RCC 7860 (cell line): ENCODE data around the gene SPATA25.
"Not testable (repeated sequence)": the region's sequence is repeated elsewhere in the genome, so short reads cannot be mapped to it uniquely, and the experiment has no call there.

Experiments
- DNase-seq: peaks from one replicate; pipeline ENCODE4 v3.0.0-alpha.2; 2015; ENCODE audit warnings: low spot score
- FAIRE-seq: peaks from 2 replicates; lab custom pipeline; 2012; peaks lifted over from hg19 to GRCh38; lab: Jason Lieb, UNC

SPATA25 gene

DNA sequence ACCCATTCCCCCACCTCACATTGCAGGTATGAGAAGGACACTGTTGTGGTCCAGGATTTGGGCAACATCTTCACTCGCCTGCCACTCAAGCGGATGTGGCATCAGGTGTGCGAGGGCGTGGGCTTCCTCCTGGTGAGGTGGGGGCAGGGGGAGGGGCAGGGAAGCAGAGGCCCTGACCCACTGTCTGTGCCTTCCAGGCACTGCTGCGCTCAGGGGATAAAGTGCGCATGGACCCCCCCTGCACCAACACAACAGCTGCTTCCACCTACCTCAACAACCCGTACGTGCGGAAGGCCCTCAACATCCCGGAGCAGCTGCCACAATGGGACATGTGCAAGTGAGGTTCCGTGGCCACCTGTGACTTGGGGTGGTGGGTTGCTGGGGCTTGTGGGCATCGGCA lies 7.4 kb upstream of the SPATA25 start:
- DNase-seq, result no peak

DNA sequence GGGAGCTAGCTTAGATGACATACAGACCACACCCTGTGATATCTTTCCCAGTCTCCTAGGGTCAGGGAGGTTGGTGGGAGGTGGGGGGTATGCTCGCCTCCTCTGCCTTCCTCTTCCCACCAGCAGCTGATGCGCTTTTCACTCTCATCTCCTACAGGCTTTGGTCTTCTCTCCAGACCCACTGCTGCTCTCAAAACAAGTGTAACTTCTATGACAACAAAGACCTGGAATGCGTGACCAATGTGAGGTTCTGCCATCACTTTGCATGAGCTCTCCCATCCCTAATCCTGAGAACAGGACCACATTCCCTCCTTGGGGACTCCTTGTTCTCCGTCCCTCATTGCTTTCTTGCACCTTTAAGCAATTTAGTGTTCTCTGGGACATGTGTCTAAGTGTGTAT lies 6.4 kb upstream of the SPATA25 start:
- no peak for FAIRE-seq

More for the DNA sequence above, 7.4 kb upstream of the SPATA25 start:
- no peak for FAIRE-seq

DNA sequence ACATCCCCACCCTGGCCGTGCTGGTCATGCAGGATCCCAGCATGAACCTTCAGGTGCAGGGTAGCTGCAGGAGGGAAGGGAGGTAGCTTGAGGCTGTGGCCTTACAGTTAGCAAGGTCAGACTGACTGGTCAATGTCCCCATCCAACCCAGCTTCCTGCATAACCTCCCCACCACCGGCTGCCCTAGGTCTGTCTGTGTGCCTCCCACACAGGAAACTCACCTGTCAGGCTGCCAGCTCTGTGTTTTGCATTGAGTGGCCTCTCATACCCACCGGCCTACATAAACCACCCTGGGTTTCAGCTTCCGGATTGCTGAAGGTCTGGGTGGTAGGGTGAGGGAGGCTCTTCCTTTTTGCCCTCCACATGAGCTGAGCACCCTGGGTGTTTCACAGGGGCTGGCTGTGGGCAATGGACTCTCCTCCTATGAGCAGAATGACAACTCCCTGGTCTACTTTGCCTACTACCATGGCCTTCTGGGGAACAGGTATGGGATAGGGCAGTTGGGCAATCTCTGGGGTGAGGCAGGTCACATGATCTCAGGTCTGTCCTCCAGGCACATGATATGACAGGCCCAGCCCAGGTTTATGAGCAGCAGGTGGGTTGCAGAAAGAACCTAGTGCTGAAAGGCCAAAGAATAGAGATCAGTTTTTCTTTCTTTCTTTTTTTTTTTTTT lies 5.5 kb upstream of the SPATA25 start:
- DNase-seq, result no peak
- no peak for FAIRE-seq

More for the DNA sequence above, 6.4 kb upstream of the SPATA25 start:
- DNase-seq, result no peak

DNA sequence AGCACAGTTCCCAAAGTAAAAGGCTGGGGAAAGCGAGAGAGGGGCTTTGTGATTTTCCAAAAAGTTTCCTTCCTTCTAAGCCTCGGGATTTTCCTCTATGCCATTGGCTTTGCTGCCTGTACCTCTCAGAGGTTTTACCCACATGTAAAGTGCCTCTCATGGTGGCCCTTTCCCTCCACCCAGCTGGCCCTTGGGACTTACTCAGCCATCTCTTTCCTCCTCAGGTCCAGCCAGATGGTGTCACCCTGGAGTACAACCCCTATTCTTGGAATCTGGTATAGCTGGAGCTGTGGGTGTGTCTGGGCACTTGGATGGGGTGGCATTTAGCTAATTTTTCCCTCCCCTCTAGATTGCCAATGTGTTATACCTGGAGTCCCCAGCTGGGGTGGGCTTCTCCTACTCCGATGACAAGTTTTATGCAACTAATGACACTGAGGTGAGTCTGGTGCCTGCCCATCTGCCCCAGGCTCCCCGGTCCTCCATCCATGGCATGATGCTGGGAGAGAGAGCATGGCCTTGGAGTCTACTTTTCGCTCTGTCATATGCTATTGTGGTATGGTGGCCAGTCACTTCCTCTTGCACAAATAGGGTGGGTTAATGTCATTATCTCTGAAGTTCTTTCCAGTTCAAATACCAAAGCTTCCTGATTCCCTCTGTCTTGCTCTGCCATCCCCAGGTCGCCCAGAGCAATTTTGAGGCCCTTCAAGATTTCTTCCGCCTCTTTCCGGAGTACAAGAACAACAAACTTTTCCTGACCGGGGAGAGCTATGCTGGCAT lies 4.8 kb upstream of the SPATA25 start:
- DNase-seq (peak; percentile 48), FAIRE-seq (no peak)

DNA sequence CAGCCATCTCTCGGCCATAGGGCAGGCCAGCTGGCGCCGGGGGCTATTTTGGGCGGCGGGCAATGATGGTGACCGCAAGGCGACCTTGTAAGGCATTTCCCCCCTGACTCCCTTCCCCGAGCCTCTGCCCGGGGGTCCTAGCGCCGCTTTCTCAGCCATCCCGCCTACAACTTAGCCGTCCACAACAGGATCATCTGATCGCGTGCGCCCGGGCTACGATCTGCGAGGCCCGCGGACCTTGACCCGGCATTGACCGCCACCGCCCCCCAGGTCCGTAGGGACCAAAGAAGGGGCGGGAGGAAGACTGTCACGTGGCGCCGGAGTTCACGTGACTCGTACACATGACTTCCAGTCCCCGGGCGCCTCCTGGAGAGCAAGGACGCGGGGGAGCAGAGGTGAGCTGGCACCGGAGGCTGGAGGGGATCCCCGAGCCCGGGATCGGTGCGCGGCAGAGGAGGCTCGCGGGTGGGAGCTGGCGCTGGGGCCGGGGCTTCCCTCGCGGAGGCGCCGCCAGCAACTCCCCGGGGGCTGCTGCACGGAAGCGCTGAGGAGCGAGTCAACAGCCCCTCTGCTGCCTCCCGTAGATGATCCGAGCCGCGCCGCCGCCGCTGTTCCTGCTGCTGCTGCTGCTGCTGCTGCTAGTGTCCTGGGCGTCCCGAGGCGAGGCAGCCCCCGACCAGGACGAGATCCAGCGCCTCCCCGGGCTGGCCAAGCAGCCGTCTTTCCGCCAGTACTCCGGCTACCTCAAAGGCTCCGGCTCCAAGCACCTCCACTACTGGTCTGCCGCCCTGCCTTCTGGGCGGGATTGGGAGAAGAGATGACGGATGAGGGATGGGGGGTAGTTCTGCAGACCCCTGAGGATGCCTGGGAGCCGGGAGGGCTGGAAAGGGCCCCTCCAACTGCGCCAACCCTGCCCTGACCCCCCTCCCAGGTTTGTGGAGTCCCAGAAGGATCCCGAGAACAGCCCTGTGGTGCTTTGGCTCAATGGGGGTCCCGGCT lies 3.9 kb upstream of the SPATA25 start, which contains the start of the genes CTSA and NEURL2:
TSS of gene CTSA (plus strand) at position 351 of the 999 bp plus-strand sequence. CDS start at position 585, 234 bp downstream.
TSS of gene NEURL2 (minus strand) at position 224 of the 999 bp plus-strand sequence. CDS start at position 7, 217 bp downstream.
- DNase-seq, result peak; percentile 85
- no peak for FAIRE-seq

DNA sequence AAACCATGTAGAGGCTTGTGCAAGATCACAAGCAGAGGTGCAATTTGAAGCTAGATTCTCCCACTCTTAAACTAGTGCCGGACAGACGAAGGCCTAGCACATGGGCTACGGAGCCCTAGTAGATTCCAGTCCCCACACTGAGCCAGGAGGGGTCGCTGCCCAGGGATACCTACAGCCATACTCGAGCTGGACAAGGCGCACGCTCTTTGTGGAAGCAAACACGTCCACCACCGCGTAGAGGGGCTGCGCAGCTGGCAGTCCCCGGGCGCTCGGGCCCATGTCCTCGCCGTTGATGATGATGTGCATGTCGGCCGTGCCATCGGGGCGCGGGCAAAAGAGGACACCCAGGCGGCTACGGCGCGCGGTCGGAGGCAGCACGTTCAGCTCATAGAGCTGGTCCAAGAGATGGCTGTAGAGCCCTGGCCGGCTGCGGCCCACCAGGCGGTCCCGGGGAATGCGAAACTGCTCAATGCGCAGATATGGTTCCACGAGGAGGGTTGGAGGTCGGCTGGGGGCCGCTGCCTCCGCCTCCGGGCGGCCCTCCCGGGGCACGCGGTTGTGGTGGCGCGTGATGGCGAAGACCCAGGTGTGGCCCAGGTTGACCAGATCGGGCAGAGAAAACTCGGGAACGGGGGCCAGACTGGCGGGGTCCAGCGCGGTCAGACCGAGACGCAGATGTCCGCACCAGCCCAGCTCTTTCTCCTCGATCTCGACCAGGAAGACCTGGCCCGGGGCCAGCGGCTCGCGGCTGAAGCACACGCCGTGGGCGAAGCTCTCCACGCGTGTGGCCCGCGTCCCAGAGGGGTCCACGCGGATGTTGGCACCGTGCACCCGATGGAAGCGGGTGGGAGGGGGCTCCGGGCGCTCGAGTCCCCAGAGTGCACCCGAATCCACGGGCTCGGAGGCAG lies 2.9 kb upstream of the SPATA25 start:
- FAIRE-seq, result no peak
- no peak for DNase-seq

DNA sequence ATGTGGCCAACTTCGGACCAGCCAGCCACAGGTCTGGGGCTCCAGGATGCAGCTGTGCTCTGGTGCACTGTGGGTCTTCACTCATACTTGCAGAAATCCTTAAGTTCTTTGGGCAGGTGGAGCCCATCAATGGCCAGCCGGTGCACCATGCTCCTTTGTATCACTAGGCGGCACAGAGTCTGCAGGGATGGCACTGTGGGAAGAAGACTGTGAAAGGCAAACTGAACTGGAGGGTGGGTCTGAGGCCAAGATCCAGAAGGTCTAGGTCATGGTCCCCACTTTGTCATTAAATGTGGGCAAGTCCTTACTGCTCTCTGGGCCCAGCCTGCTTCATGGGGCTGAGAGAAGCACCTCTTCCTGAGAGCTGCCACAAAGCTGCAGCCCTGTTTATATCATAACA lies 1.3 kb upstream of the SPATA25 start:
- no peak for FAIRE-seq
- no peak for DNase-seq

DNA sequence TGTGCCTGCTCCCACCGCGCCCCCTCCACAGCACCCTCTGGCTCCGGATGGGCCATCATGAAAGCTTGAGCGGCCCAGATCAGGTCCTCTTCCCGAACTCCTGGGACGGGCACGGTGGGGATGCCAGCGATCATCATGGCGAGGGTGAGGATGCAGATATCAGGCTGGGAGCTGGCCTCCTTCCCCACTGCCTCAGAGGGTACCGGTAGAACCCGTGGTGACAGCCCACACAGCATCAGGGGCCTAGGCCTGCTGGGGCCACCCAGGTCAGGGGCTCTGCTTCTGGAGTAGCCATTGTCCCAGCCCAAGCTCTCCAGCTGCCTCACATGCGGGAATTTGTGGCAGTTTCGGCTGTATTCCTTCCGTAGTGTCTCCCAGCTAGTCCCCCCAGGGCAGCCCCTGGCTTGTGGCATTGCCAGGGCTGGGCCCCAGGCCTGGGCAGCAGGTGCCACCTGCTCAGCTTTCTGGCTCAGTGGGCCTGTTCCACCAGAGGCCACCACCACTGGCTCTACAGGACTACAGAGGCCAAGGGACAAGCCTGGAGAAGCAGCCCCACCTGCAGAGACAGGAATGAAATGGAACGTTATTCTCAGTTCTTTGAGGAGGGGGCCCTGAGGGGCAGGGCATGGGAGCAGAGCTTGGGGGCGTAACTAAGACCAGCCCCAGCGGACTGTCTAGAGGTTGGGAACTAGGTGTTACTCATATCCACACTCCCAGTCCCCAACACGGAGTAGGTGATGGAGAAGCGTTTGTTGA lies 654 bp downstream of the SPATA25 start:
- FAIRE-seq (no peak), DNase-seq (no peak)

DNA sequence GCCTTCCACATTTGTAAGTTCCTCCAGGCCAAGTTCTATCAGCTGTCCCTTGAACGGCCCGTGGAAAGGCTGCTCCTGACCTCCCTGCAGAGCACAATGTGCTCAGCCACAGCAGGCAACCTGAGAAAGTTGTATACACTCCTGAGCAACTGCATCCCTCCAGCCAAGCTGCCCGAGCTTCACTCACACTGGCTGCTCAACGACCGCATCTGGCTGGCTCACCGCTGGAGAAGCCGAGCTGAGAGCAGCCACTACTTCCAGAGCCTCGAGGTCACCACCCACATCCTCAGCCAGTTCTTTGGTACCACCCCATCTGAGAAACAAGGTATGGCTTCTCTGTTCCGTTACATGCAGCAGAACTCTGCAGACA lies 4.3 kb downstream of the SPATA25 start:
- FAIRE-seq (no peak), DNase-seq (no peak)

DNA sequence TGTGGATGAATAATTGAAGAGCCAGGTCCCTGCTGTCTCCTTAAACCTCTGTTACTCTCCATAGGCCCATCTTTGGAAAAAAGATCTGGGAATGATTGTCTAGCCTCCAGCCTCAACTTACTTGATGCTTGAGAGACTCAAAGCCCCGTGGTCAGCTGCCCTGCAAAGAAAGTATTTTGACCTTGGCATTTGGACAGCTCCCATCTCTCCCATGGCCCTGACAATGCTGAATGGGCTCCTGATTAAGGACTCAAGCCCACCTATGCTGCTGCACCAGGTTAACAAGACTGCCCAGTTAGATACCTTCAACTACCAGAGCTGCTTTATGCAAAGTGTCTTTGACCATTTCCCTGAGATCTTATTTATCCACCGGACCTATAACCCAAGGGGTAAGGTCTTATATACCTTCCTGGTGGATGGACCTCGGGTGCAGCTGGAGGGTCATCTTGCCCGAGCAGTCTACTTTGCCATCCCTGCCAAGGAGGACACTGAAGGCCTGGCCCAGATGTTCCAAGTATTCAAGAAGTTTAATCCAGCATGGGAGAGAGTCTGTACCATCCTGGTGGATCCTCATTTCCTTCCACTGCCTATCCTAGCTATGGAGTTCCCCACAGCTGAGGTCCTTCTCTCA lies 4.8 kb downstream of the SPATA25 start:
- DNase-seq (no peak), FAIRE-seq (no peak)

DNA sequence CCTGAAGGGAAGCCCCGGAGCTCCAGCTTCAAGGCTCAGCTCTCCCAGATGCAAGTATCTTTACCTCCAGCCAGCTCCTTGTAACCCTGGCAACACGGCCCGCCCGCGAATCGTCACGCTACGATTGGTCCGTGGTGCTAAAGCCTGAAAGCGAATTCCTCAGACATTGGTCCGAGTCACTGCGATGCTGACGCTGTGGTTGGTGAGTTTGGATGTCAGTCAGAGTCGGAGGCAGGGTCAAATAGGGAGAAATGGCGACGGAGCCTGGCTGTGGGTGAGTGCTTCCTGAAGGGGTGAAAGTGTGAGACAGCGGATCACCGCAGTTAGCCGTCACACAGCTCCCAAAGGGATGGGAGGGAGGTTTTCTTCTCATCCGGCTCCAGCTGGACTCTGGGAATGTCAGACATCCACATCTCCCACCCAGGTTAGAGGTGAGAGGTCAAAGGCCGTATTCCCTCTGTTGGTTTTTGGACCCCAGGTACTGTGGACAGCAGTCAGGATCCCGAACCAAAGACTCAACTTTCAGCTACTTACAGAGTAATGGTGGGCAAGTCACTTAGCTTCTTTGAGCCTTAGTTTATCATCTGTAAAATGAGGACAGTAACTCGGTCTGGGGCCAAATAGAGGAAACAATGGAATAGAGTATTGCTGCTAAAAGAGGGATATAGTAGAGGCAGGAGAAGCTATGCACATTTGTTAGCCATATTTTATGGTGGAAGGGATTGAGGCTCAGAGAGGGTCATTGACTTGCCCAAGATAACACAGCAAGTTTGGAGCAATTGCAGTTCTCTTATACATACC lies 6.2 kb downstream of the SPATA25 start, which contains the start of gene ZSWIM1:
TSS of gene ZSWIM1 (plus strand) at position 240 of the 801 bp plus-strand sequence. CDS start 1,366 bp downstream, outside the sequence.
- peak; percentile 99 for DNase-seq
- peak; percentile 92 for FAIRE-seq

DNA sequence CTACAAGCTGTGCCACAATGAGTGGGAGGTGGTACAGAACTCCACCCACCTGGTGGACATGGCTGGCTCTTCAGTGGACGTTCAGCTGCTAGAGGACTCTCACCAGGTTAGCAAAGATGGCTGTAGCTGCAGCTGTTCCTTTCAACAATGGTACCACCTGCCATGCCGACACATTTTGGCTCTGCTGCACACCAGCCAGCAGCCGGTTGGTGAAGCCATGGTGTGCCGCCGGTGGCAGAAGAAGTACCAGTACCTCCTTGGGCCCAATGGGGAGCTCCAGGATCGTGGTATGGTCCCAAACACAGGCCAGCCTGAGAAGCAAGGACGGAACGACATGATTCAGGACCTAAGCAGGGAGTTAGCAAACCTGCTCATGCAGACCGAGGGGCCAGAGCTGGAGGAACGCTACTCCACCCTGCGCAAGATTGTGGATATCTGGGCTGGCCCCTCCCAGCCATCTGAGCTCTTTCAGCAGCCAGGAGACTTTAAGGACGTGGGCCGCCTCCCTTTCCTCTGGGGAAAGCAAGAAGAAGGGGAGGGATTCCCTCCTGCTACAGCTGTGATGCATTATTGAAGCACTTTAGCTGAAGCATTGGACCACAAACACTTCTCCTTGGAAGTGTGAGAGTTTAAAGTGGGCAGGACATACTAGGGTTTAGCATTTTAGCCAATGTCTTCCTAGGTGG lies 9.2 kb downstream of the SPATA25 start:
- FAIRE-seq (no peak), DNase-seq (no peak)

DNA sequence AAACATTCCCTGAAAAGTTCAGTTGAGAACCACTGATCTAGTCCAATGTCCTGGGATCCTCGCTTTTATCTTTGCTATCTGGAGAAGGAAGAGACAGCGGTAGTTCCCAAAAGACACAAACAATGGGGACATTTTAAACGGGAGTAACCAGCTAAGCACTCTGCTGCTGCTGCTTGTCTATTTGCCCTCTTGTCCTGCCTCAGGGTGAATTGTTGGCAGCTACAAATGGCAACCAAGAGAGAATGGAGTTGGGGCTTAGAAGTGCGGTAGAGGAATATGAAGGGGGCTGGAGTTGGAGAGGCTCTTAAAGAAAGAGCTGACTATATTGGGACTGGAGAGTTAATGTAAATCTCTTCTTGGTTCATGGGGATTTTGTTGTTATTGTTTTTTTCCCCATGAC lies 12.8 kb downstream of the SPATA25 start:
- no peak for FAIRE-seq
- DNase-seq, result no peak

DNA sequence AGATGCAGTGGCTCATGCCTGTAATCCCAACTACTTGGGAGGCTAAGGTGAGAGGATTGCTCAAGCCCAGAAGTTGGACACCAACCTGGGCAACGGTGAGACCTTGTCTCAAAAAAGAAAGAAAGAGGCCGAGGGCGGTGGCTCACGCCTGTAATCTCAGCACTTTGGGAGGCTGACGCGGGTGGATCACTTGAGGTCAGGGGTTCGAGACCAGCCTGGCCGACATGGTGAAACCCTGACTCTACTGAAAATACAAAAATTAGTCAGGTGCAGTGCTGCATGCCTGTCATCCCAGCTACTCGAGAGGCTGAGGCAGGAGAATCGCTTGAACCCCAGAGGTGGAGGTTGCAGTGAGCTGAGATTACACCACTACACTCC lies 13.3 kb downstream of the SPATA25 start:
- not testable (repeated sequence) for DNase-seq, FAIRE-seq

DNA sequence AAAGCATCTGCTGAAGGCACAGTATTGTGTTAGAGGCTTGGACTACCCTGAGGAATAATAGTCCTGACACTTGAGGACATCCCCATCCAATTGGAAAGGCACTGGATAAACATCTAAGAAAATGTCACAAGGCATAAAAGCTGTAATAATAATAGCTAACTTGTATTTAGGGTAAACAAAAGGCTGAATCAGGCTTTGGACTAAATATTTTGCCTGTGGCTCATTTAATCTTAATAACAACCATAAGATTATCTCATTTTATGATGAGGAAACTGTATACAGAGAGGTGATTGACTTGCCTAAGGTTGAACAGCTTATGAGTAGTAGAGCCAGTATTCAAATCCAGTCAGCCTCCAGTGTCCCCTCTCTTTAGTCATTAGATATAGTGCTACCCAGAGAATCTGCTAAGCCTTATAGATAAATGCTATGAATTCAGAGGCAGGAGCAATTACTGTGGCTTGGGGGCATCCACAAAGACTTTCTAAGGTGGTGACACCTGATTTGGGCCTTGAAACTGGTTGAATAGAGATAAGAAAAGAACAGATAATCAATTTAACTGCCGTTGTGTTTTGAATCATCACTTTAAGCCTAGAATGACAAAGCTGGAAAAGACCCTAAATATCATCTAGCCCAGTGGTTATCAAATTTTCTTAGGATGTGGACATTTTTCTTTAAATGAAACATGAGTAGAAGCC lies 13.9 kb downstream of the SPATA25 start:
- no peak for DNase-seq
- FAIRE-seq, result no peak

DNA sequence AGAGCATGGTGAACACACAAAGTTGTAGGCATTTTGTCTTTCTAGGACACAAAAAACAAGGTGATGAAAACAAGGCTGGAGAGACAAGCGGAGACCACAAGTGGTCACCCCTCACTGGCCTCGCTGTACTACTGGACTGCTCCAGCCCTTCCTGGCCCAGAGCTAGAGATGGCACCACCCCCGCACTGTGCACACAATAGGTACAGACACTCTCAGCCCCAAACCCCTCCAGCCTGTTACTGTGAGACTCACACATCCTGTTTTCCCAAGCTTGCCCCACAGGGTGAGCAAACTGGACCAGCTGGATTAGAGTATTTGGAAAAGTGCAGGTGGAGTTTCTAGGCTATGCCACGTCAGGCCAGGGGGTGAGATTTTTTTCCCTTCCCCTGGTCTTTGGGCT lies 14.8 kb downstream of the SPATA25 start:
- FAIRE-seq, result no peak
- DNase-seq, result no peak

DNA sequence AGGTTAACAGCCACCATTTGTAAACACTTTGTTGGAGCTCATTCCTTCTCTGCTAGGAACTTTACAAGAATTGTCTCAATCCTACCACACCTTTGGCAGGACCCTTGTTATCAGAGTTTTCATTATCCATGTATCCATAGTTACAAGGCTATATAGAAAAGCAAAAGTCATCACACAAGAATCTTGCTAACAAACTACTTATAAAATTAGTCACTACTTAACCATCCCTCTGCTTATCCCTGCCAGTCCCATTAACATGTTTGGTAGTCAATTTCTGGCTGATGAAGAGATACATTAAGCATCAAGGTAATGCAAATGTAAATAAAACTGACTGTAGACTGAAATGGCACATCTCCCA lies 19.6 kb downstream of the SPATA25 start:
- DNase-seq (peak; percentile 48), FAIRE-seq (no peak)
